HepG2 (cell line): Measurements from ENCODE around the gene RAC3. TPM values are rescaled to one million over a fixed set of nuclear protein-coding genes. Genes with fewer than 3 reads are reported as not detected.

Source experiments
- BATF2 ChIP-seq: sonication (generic); formaldehyde crosslinking; IDR thresholded peaks from 2 replicates; pipeline ENCODE4 v1.8.0; 2022; ENCODE audit warnings: mild to moderate bottlenecking, missing genetic modification reagents, moderate library complexity
- DPF2 ChIP-seq: sonication (generic); formaldehyde crosslinking; IDR thresholded peaks from 2 replicates; pipeline ENCODE4 v1.4.0; 2020; ENCODE audit warnings: mild to moderate bottlenecking, low read depth, missing genetic modification reagents, borderline replicate concordance
- NR2F2 ChIP-seq: IDR thresholded peaks from 2 replicates; pipeline ENCODE4 v1.6.1; 2012; ENCODE audit warnings: low read depth, inconsistent platforms, borderline replicate concordance
- PHF8 ChIP-seq: sonication (generic); formaldehyde crosslinking; IDR thresholded peaks from 2 replicates; pipeline ENCODE4 v1.5.0; 2020; ENCODE audit warnings: missing genetic modification reagents
- REXO4 ChIP-seq: sonication (generic); formaldehyde crosslinking; IDR thresholded peaks from 2 replicates; pipeline ENCODE4 v1.8.0; 2022; ENCODE audit warnings: missing genetic modification reagents, mild to moderate bottlenecking, borderline replicate concordance
- SNAPC2 ChIP-seq: sonication (generic); formaldehyde crosslinking; IDR thresholded peaks from 2 replicates; pipeline ENCODE4 v1.8.1; 2022; ENCODE audit warnings: mild to moderate bottlenecking, missing genetic modification reagents
- SRF ChIP-seq: IDR thresholded peaks from 2 replicates; pipeline ENCODE4 v1.6.1; 2011; ENCODE audit warnings: mild to moderate bottlenecking, low read depth, low read length, moderate library complexity
- STAT6 ChIP-seq: sonication (generic); formaldehyde crosslinking; IDR thresholded peaks from 2 replicates; pipeline ENCODE4 v1.4.0; 2020; ENCODE audit warnings: missing genetic modification reagents, mild to moderate bottlenecking, borderline replicate concordance
- YEATS4 ChIP-seq: sonication (generic); formaldehyde crosslinking; IDR thresholded peaks from 2 replicates; pipeline ENCODE4 v1.4.0; 2020; ENCODE audit warnings: missing genetic modification reagents, borderline replicate concordance
- ZBED4 ChIP-seq: sonication (generic); formaldehyde crosslinking; IDR thresholded peaks from 2 replicates; pipeline ENCODE4 v1.4.0; 2020; ENCODE audit warnings: missing genetic modification reagents, borderline replicate concordance
- ZBTB42 ChIP-seq: sonication (generic); formaldehyde crosslinking; IDR thresholded peaks from 2 replicates; pipeline ENCODE4 v1.5.0; 2020; ENCODE audit warnings: mild to moderate bottlenecking, missing genetic modification reagents
- ZBTB7A ChIP-seq: sonication (generic); formaldehyde crosslinking; IDR thresholded peaks from 2 replicates; pipeline ENCODE4 v1.8.0; 2022; ENCODE audit warnings: mild to moderate bottlenecking, missing genetic modification reagents
- ZFP90 ChIP-seq: sonication (generic); formaldehyde crosslinking; IDR thresholded peaks from 2 replicates; pipeline ENCODE4 v1.8.0; 2022; ENCODE audit warnings: missing genetic modification reagents, mild to moderate bottlenecking, inconsistent platforms, borderline replicate concordance
- ZFX ChIP-seq: sonication (generic); formaldehyde crosslinking; IDR thresholded peaks from 2 replicates; pipeline ENCODE4 v1.4.0; 2020; ENCODE audit warnings: mild to moderate bottlenecking, low read depth, missing genetic modification reagents, moderate library complexity
- ZMYM2 ChIP-seq: sonication (generic); formaldehyde crosslinking; IDR thresholded peaks from 2 replicates; pipeline ENCODE4 v1.8.0; 2022; ENCODE audit warnings: mild to moderate bottlenecking, missing genetic modification reagents
- ZNF251 ChIP-seq: sonication (generic); formaldehyde crosslinking; IDR thresholded peaks from 2 replicates; pipeline ENCODE4 v1.9.0; 2021; ENCODE audit warnings: mild to moderate bottlenecking, missing genetic modification reagents
- ZNF562 ChIP-seq: sonication (generic); formaldehyde crosslinking; IDR thresholded peaks from 2 replicates; pipeline ENCODE4 v1.8.0; 2022; ENCODE audit warnings: missing genetic modification reagents, borderline replicate concordance
- ZNF567 ChIP-seq: sonication (generic); formaldehyde crosslinking; IDR thresholded peaks from 2 replicates; pipeline ENCODE4 v1.8.1; 2023; ENCODE audit warnings: mild to moderate bottlenecking, missing genetic modification reagents, borderline replicate concordance
- ZNF704 ChIP-seq: sonication (generic); formaldehyde crosslinking; IDR thresholded peaks from 2 replicates; pipeline ENCODE4 v1.8.1; 2023; ENCODE audit warnings: mild to moderate bottlenecking, inconsistent platforms, moderate library complexity, missing genetic modification reagents, borderline replicate concordance
- ZNF772 ChIP-seq: sonication (generic); formaldehyde crosslinking; IDR thresholded peaks from 2 replicates; pipeline ENCODE4 v1.5.0; 2020; ENCODE audit warnings: mild to moderate bottlenecking, missing genetic modification reagents
- ZNF780A ChIP-seq: sonication (generic); formaldehyde crosslinking; IDR thresholded peaks from 2 replicates; pipeline ENCODE4 v1.8.0; 2022; ENCODE audit warnings: mild to moderate bottlenecking, missing genetic modification reagents, moderate library complexity
- polyA plus RNA-seq, 8 experiments: library from polyadenylated mRNA; depleted of rRNA in 3 of 8; stranded (reverse) in 7 of 8; unstranded in 1 of 8; fragments of >200 nt; fragmentation: Illumina TruSeq in 4 of 8; extraction: Trizol in 4 of 8; gene quantifications; 2 replicates each; pipeline versions ENCODE4 v1.2.1 to v1.2.3, GENCODE V29; 2011 to 2016; ENCODE audit warnings: low read depth in 4 of 8, missing spikeins in 1 of 8, mixed read lengths in 1 of 8; ENCODE audit not compliant: insufficient read depth in 1 of 8
- total RNA-seq, 5 experiments: library from RNA; depleted of rRNA; stranded (reverse); fragments of >200 nt; fragmentation: Illumina TruSeq; extraction: Trizol; gene quantifications; 2 replicates each; pipeline ENCODE4 v1.2.3, GENCODE V29; 2016; ENCODE audit warnings: low read depth in 1 of 5

The RAC3 gene
- total and polyA plus RNA-seq, 2 of the 13 experiments (the other 11 are each of a cell fraction or from before 2014, with no cell fraction given): 10.5 to 21.3 TPM

- TF ChIP-seq SNAPC2 (CRISPR knock-in tag) (no peak), ZNF562 (no peak), DPF2 (CRISPR knock-in tag) (no peak), ZNF780A (no peak), ZBTB42 (CRISPR knock-in tag) (no peak), ZBTB7A (CRISPR knock-in tag) (0 out of 2 replicates have a peak, but pooled peaks have one; percentile 31), REXO4 (CRISPR knock-in tag) (0 out of 2 replicates have a peak, but pooled peaks have one; percentile 9), ZMYM2 (CRISPR knock-in tag) (no peak), ZNF772 (CRISPR knock-in tag) (no peak; the same call in 1 of the 2 replicates), ZNF251 (no peak), NR2F2 (0 out of 2 replicates have a peak, but pooled peaks have one; percentile 2), ZBED4 (CRISPR knock-in tag) (no peak), YEATS4 (CRISPR knock-in tag) (no peak), SRF (no peak), ZFX (peak; percentile 7; the same call in 1 of the 2 replicates), ZNF704 (no peak), ZFP90 (no peak), STAT6 (CRISPR knock-in tag) (no peak), PHF8 (CRISPR knock-in tag) (no peak; the same call in 1 of the 2 replicates), ZNF567 (0 out of 2 replicates have a peak, but pooled peaks have one; percentile 39), BATF2 (CRISPR knock-in tag) (no peak)
Observed at GRCh38 chr17:82076785-82077591, 45.5 kb downstream of the RAC3 start (continued).
